Occipital lobe (tissue), 2 donors: ENCODE results near the gene PLPP3. TPM values are rescaled to one million over a fixed set of nuclear protein-coding genes. Genes with fewer than 3 reads are reported as not detected.

ENCODE experiments used
- DNase-seq: peaks from one replicate; lab custom pipeline; 2025; lab: John Stamatoyannopoulos, UW
- total RNA-seq: library from RNA; depleted of rRNA; stranded (reverse); fragments of >200 nt; gene quantifications from one replicate; pipeline ENCODE4 v1.2.3, GENCODE V29; 2014

Gene PLPP3
- total RNA-seq, 1 donor from 2014 or later = 36.5 TPM

GRCh38 chr1:56524263-56524662 is 55.1 kb downstream of the PLPP3 start:
- no peak for DNase-seq

GRCh38 chr1:56522680-56523079 is 56.7 kb downstream of the PLPP3 start:
- no peak for DNase-seq

GRCh38 chr1:56520016-56520601 is 59.3 kb downstream of the PLPP3 start:
- DNase-seq = no peak

- no peak for DNase-seq
These were observed 61.8 kb downstream of the PLPP3 start for GRCh38 chr1:56517404-56518130.

GRCh38 chr1:56516539-56517252 is 62.7 kb downstream of the PLPP3 start:
- no peak for DNase-seq

GRCh38 chr1:56515898-56516538 is 63.3 kb downstream of the PLPP3 start:
- DNase-seq = no peak

- DNase-seq = no peak
These were observed 66.5 kb downstream of the PLPP3 start for GRCh38 chr1:56512724-56513494.

- DNase-seq = no peak
These were observed 67.6 kb downstream of the PLPP3 start for GRCh38 chr1:56511766-56512165.

- no peak for DNase-seq
These were observed 68.0 kb downstream of the PLPP3 start for GRCh38 chr1:56511364-56511763.

- DNase-seq = no peak
These were observed 68.7 kb downstream of the PLPP3 start for GRCh38 chr1:56510642-56511021.

GRCh38 chr1:56509713-56510641 is 69.4 kb downstream of the PLPP3 start:
- DNase-seq = no peak

GRCh38 chr1:56508523-56508983 is 70.8 kb downstream of the PLPP3 start:
- DNase-seq = no peak

GRCh38 chr1:56507925-56508522 is 71.3 kb downstream of the PLPP3 start:
- no peak for DNase-seq

GRCh38 chr1:56506951-56507491 is 72.3 kb downstream of the PLPP3 start:
- DNase-seq = no peak

- DNase-seq = no peak
These were observed 73.3 kb downstream of the PLPP3 start for GRCh38 chr1:56505792-56506743.

- no peak for DNase-seq
These were observed 76.6 kb downstream of the PLPP3 start for GRCh38 chr1:56502700-56503245.

GRCh38 chr1:56501888-56502287 is 77.5 kb downstream of the PLPP3 start:
- DNase-seq = no peak

GRCh38 chr1:56501426-56501825 is 77.9 kb downstream of the PLPP3 start:
- no peak for DNase-seq
